Endothelial cell of umbilical vein (primary cell): Measurements from ENCODE around the gene GH1. TPM values are rescaled to one million over a fixed set of nuclear protein-coding genes. Genes with fewer than 3 reads are reported as not detected.

Source experiments
- BruUV-seq: library from RNA; stranded (reverse); fragments of 400-500 nt; replicated peaks from 2 replicates; lab custom pipeline; 2021; lab: Mats Ljungman, UMichigan
- CTCF ChIA-PET: fragments of 300-600, 350-600 bp; sonication (Branson Sonifier 250); formaldehyde crosslinking; loops from one replicate; lab custom pipeline; 2021; ENCODE audit warnings: antibody characterized with exemption, inconsistent platforms; lab: Charles Lee
- POLR2A ChIA-PET: fragments of 300-600, 350-600 bp; sonication (Branson Sonifier 250); formaldehyde crosslinking; loops from one replicate; lab custom pipeline; 2021; ENCODE audit warnings: antibody characterized with exemption, inconsistent platforms; lab: Charles Lee
- DNase-seq: peaks from one replicate; pipeline ENCODE4 v3.0.0-alpha.2; 2011; ENCODE audit warnings: low read depth, low spot score
- FAIRE-seq: peaks from 2 replicates; lab custom pipeline; 2011; peaks lifted over from hg19 to GRCh38; lab: Jason Lieb, UNC
- H2AFZ ChIP-seq: 2 replicates; pipeline ENCODE4 v1.6.0; 2012; ENCODE audit warnings: low read depth, low read length, control low read depth, inconsistent platforms
- H3K27ac ChIP-seq: 2 replicates; pipeline ENCODE4 v1.5.1; 2011; ENCODE audit warnings: low read depth, mild to moderate bottlenecking, control low read depth, low read length, moderate library complexity; ENCODE audit not compliant: insufficient read depth
- H3K27me3 ChIP-seq, 2 experiments: 2 replicates each; pipeline versions ENCODE4 v1.6.0 to v1.6.1; 2011; ENCODE audit warnings: low read length in 2 of 2, mixed read lengths in 1 of 2; ENCODE audit not compliant: control insufficient read depth in 2 of 2, insufficient read depth in 2 of 2
- H3K36me3 ChIP-seq, 2 experiments: 2 replicates in 1 of 2; 3 replicates in 1 of 2; pipeline ENCODE4 v1.5.1; 2011; ENCODE audit warnings: low read length in 2 of 2, mild to moderate bottlenecking in 1 of 2, moderate library complexity in 1 of 2; ENCODE audit not compliant: control insufficient read depth in 2 of 2, insufficient read depth in 2 of 2; ENCODE audit errors: extremely low read depth in 1 of 2
- H3K4me1 ChIP-seq: 3 replicates; pipeline ENCODE4 v1.5.1; 2011; ENCODE audit warnings: mild to moderate bottlenecking, low read length; ENCODE audit not compliant: control insufficient read depth, insufficient read depth; ENCODE audit errors: extremely low read depth
- H3K4me2 ChIP-seq: 2 replicates; pipeline ENCODE4 v1.6.1; 2011; ENCODE audit warnings: low read length, control low read depth, mixed read lengths; ENCODE audit not compliant: insufficient read depth
- H3K4me3 ChIP-seq, 3 experiments: fragments of 200-600 bp in 1 of 3; sonication (generic), shearing (Covaris generic) in 1 of 3; replicated peaks in 1 of 3; 2 replicates each; pipeline ENCODE4 v1.5.1; 2011 to 2016; ENCODE audit warnings: control low read depth in 3 of 3, low read length in 3 of 3, mild to moderate bottlenecking in 2 of 3, inconsistent platforms in 1 of 3, low read depth in 1 of 3, moderate library complexity in 1 of 3; ENCODE audit not compliant: insufficient read depth in 1 of 3
- H3K79me2 ChIP-seq: 2 replicates; pipeline ENCODE4 v1.6.0; 2012; ENCODE audit warnings: low read length, inconsistent platforms; ENCODE audit not compliant: control insufficient read depth, insufficient read depth
- H3K9ac ChIP-seq: replicated peaks from 2 replicates; pipeline ENCODE3; 2011; ENCODE audit warnings: low read length, control low read depth; ENCODE audit not compliant: insufficient read depth; ENCODE audit errors: extremely low read depth
- H3K9me1 ChIP-seq: replicated peaks from 3 replicates; pipeline ENCODE4 v1.6.0; 2011; ENCODE audit warnings: mild to moderate bottlenecking, low read length; ENCODE audit not compliant: control insufficient read depth, insufficient read depth; ENCODE audit errors: extremely low read depth
- H3K9me3 ChIP-seq: replicated peaks from 2 replicates; pipeline ENCODE4 v1.5.1; 2012; ENCODE audit warnings: low read length, inconsistent platforms; ENCODE audit not compliant: control insufficient read depth, insufficient read depth
- H4K20me1 ChIP-seq: replicated peaks from 2 replicates; pipeline ENCODE3; 2011; ENCODE audit warnings: mild to moderate bottlenecking, low read length; ENCODE audit not compliant: control insufficient read depth, insufficient read depth; ENCODE audit errors: extremely low read depth
- EZH2 ChIP-seq: IDR thresholded peaks from 2 replicates; pipeline ENCODE4 v1.6.1; 2012; ENCODE audit warnings: borderline replicate concordance, low read depth, mild to moderate bottlenecking, moderate library complexity, low read length, inconsistent platforms; ENCODE audit not compliant: severe bottlenecking
- FOS ChIP-seq: IDR thresholded peaks from 2 replicates; pipeline ENCODE4 v1.6.1; 2011; ENCODE audit warnings: mild to moderate bottlenecking, low read length, moderate library complexity, borderline replicate concordance; ENCODE audit not compliant: insufficient read depth
- GATA2 ChIP-seq: IDR thresholded peaks from 2 replicates; pipeline ENCODE4 v1.7.0; 2011; ENCODE audit warnings: low read depth, mild to moderate bottlenecking, moderate library complexity, mixed read lengths, low read length; ENCODE audit not compliant: insufficient read length, insufficient read depth
- JUN ChIP-seq: IDR thresholded peaks from 2 replicates; pipeline ENCODE4 v1.6.1; 2011; ENCODE audit warnings: borderline replicate concordance, low read depth; ENCODE audit not compliant: insufficient read length, insufficient read depth
- MAX ChIP-seq: IDR thresholded peaks from 2 replicates; pipeline ENCODE4 v1.6.1; 2011; ENCODE audit not compliant: insufficient read depth, insufficient read length
- MYC ChIP-seq: IDR thresholded peaks from one replicate; pipeline ENCODE4 v1.6.1; 2011; ENCODE audit warnings: mild to moderate bottlenecking, low read depth, low read length
- POLR2A ChIP-seq: IDR thresholded peaks from 2 replicates; pipeline ENCODE4 v1.6.1; 2012; ENCODE audit warnings: low read depth, mild to moderate bottlenecking, control low read depth, low read length
- POLR2AphosphoS5 ChIP-seq: IDR thresholded peaks from 2 replicates; pipeline ENCODE4 v1.6.1; 2012; ENCODE audit warnings: low read depth, mild to moderate bottlenecking, control low read depth, low read length, moderate library complexity; ENCODE audit not compliant: insufficient read depth
- dilution Hi-C: fragments of 300-500 bp; cut with MboI; formaldehyde crosslinking; loops from one replicate; pipeline ENCODE4 v1.15.0; 2019; ENCODE audit warnings: low sequenced_read_pairs; ENCODE audit not compliant: extremely low pct_ligation_motif_present
- intact Hi-C: fragments of 100-400 bp; cut with micrococcal nuclease; formaldehyde crosslinking; loops from one replicate; pipeline ENCODE4 v1.10.0; 2022
- polyA plus RNA-seq, 4 experiments: library from polyadenylated mRNA; depleted of rRNA in 3 of 4; stranded (reverse) in 3 of 4; unstranded in 1 of 4; fragments of >200 nt; gene quantifications; 2 replicates each; pipeline versions ENCODE4 v1.2.1 to v1.2.3, GENCODE V29; 2011 to 2012; ENCODE audit warnings: missing spikeins in 1 of 4
- total RNA-seq: library from RNA; stranded (reverse); gene quantifications from 2 replicates; pipeline ENCODE4 v1.2.3, GENCODE V29; 2021
- TF ChIP-seq, protein P1 (sequence below), 2 donors: IDR thresholded peaks; 1 replicate in 1 of 2; 2 replicates in 1 of 2; pipeline ENCODE4 v1.5.1; 2011; ENCODE audit warnings: low read length in 2 of 2, mild to moderate bottlenecking in 2 of 2, moderate library complexity in 2 of 2, control low read depth in 1 of 2, inconsistent platforms in 1 of 2, low read depth in 1 of 2; ENCODE audit not compliant: insufficient read depth in 1 of 2; ENCODE audit errors: extremely low read depth in 1 of 2

GH1 gene
- total and polyA plus RNA-seq, 2 donors (not counting 3 experiments of a cell fraction or from before 2014, with no cell fraction given) = not detected

- H3K79me2 ChIP-seq = no peaks in the 10 kb centered on the region
- H3K4me3 ChIP-seq = no peak overlapping the region
- ChIA-PET POLR2A (no interaction called here), CTCF (interaction anchor here (0.9 to 6.8 kb wide), 3 partner anchors 76 to 219 kb away, joined by 3 to 159 read pairs (median 25); no protein-coding TSS in a partner anchor)
- no peak overlapping the region for H3K9ac ChIP-seq
- no peaks in the 10 kb centered on the region for H3K9me1 ChIP-seq
- TF ChIP-seq EZH2 = no peak
- no peak for TF ChIP-seq POLR2AphosphoS5
- TF ChIP-seq, protein P1, sequence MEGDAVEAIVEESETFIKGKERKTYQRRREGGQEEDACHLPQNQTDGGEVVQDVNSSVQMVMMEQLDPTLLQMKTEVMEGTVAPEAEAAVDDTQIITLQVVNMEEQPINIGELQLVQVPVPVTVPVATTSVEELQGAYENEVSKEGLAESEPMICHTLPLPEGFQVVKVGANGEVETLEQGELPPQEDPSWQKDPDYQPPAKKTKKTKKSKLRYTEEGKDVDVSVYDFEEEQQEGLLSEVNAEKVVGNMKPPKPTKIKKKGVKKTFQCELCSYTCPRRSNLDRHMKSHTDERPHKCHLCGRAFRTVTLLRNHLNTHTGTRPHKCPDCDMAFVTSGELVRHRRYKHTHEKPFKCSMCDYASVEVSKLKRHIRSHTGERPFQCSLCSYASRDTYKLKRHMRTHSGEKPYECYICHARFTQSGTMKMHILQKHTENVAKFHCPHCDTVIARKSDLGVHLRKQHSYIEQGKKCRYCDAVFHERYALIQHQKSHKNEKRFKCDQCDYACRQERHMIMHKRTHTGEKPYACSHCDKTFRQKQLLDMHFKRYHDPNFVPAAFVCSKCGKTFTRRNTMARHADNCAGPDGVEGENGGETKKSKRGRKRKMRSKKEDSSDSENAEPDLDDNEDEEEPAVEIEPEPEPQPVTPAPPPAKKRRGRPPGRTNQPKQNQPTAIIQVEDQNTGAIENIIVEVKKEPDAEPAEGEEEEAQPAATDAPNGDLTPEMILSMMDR (IDR thresholded peaks at IDR 0.05; ENCODE audit: extremely low read depth in 1 of 2, insufficient read depth in 1 of 2, low read depth in 1 of 2, low read length in 2 of 2) = no peak
- no peak for TF ChIP-seq POLR2A
- no peak for TF ChIP-seq JUN
- no peak for TF ChIP-seq GATA2
- no peak for TF ChIP-seq MYC
- no peak for TF ChIP-seq MAX
- TF ChIP-seq FOS = no peak
- intact Hi-C loops = no loop called here
- no TSS peak for BruUV-seq
- dilution Hi-C loops = no loop called here
- H4K20me1 ChIP-seq = no peaks in the 10 kb centered on the region
- H3K27me3 ChIP-seq = peaks cover 3 to 9% of the 10 kb centered on the region in 2 experiments
- H3K36me3 ChIP-seq = no peaks in the 10 kb centered on the region
- FAIRE-seq (no peak), DNase-seq (no peak)
- H3K4me2 ChIP-seq = no peak overlapping the region
- H2AFZ ChIP-seq = no peak overlapping the region
- H3K4me1 ChIP-seq = no peaks in the 10 kb centered on the region
- no peak overlapping the region for H3K27ac ChIP-seq
- H3K9me3 ChIP-seq = no peaks in the 10 kb centered on the region
These were observed 4.2 kb downstream of the GH1 start for GRCh38 chr17:63914471-63914870.
